Chondrocyte (in vitro differentiated cells): ENCODE results near the gene PUS1. TPM values are rescaled to one million over a fixed set of nuclear protein-coding genes. Genes with fewer than 3 reads are reported as not detected.
"Not testable (repeated sequence)": the region's sequence is repeated elsewhere in the genome, so short reads cannot be mapped to it uniquely, and the experiment has no call there.

Experiments
- DNase-seq: peaks from one replicate; pipeline ENCODE4 v3.0.0; 2021; ENCODE audit warnings: mixed read lengths, low spot score
- H3K27ac Mint-ChIP-seq: one replicate; pipeline ENCODE4 v1.8.0; 2021; ENCODE audit warnings: mild to moderate bottlenecking, moderate library complexity, mixed read lengths; ENCODE audit not compliant: unreplicated experiment
- H3K27me3 Mint-ChIP-seq: 2 replicates; pipeline ENCODE4 v1.8.0; 2021; ENCODE audit warnings: low read depth, mixed read lengths
- H3K36me3 Mint-ChIP-seq: 2 replicates; pipeline ENCODE4 v1.8.0; 2021; ENCODE audit warnings: low read depth, mixed read lengths
- H3K4me1 Mint-ChIP-seq: 2 replicates; pipeline ENCODE4 v1.8.0; 2021; ENCODE audit warnings: low read depth, mild to moderate bottlenecking, mixed read lengths
- H3K4me3 Mint-ChIP-seq: one replicate; pipeline ENCODE4 v1.8.0; 2021; ENCODE audit warnings: mild to moderate bottlenecking, moderate library complexity, mixed read lengths; ENCODE audit not compliant: unreplicated experiment
- H3K9me3 Mint-ChIP-seq: 2 replicates; pipeline ENCODE4 v1.8.0; 2021; ENCODE audit warnings: low read depth, mixed read lengths
- total RNA-seq: library from RNA; stranded (reverse); gene quantifications from 3 replicates; pipeline ENCODE4 v1.2.1, GENCODE V29; 2021
- TF ChIP-seq, protein P1 (sequence below): fragments of 200-600 bp; sonication (generic); IDR thresholded peaks from 2 replicates; pipeline ENCODE4 v1.5.0; 2021; ENCODE audit warnings: antibody characterized with exemption, mild to moderate bottlenecking, moderate library complexity

PUS1 gene
- total RNA-seq, 1 donor from 2014 or later = 19.8 TPM

GRCh38 chr12:131982041-131982440 lies 53.0 kb downstream of the PUS1 start:
- H3K27me3 Mint-ChIP-seq = no peaks in the 10 kb centered on the region
- peaks cover 22% of the 10 kb centered on the region for H3K36me3 Mint-ChIP-seq
- no peak for DNase-seq
- TF ChIP-seq, protein P1, sequence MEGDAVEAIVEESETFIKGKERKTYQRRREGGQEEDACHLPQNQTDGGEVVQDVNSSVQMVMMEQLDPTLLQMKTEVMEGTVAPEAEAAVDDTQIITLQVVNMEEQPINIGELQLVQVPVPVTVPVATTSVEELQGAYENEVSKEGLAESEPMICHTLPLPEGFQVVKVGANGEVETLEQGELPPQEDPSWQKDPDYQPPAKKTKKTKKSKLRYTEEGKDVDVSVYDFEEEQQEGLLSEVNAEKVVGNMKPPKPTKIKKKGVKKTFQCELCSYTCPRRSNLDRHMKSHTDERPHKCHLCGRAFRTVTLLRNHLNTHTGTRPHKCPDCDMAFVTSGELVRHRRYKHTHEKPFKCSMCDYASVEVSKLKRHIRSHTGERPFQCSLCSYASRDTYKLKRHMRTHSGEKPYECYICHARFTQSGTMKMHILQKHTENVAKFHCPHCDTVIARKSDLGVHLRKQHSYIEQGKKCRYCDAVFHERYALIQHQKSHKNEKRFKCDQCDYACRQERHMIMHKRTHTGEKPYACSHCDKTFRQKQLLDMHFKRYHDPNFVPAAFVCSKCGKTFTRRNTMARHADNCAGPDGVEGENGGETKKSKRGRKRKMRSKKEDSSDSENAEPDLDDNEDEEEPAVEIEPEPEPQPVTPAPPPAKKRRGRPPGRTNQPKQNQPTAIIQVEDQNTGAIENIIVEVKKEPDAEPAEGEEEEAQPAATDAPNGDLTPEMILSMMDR = no peak
- H3K4me1 Mint-ChIP-seq = peaks cover 9% of the 10 kb centered on the region
- H3K27ac Mint-ChIP-seq = no peak overlapping the region
- no peak overlapping the region for H3K4me3 Mint-ChIP-seq
- H3K9me3 Mint-ChIP-seq = no peaks in the 10 kb centered on the region

DNA sequence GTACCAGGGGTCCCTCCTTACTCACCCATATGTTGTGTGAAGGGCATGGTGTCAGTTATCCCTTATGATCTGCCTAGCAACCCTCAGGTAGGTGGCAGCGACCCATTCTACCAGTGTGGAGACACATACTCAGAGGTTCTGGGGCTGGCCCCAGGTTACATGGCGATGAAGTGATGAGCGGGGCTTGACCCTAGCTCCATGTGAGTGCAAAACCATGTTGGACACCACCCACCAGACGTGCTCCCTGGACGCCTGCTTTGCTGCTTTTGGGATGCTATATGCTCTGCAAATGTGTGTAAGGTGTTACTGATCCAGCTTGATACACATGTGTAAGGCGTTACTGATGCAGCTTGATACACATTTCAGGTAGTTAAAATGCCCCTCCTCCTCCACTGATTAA lies 54.0 kb downstream of the PUS1 start:
- H3K36me3 Mint-ChIP-seq = peaks cover 28% of the 10 kb centered on the region
- H3K4me3 Mint-ChIP-seq = no peak overlapping the region
- H3K27me3 Mint-ChIP-seq = no peaks in the 10 kb centered on the region
- no peaks in the 10 kb centered on the region for H3K9me3 Mint-ChIP-seq
- no peak overlapping the region for H3K27ac Mint-ChIP-seq
- no peak for DNase-seq
- H3K4me1 Mint-ChIP-seq = peaks cover 15% of the 10 kb centered on the region
- TF ChIP-seq, protein P1 = no peak

DNA sequence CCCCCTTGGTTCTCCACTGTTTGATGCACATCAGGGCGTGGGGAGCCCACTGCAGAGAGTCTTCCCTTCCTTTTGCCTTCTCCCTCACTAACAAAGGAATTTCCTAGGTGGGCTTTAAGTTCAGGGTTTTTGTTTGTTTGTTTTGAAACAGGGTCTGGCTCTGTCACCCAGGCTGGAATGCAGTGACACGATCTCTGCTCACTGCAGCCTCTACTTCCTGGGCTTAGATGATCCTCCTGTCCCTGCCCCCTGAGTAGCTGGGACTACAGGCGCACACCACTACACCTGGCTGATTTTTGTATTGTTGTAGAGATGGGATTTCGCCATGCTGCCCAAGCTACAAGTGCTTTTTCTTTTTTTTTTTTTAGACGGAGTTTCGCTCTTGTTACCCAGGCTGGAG lies 54.5 kb downstream of the PUS1 start:
- no peak overlapping the region for H3K4me3 Mint-ChIP-seq
- DNase-seq = no peak
- H3K36me3 Mint-ChIP-seq = peaks cover 28% of the 10 kb centered on the region
- H3K9me3 Mint-ChIP-seq = no peaks in the 10 kb centered on the region
- TF ChIP-seq, protein P1 = no peak
- peaks cover 15% of the 10 kb centered on the region for H3K4me1 Mint-ChIP-seq
- no peak overlapping the region for H3K27ac Mint-ChIP-seq
- H3K27me3 Mint-ChIP-seq = no peaks in the 10 kb centered on the region

DNA sequence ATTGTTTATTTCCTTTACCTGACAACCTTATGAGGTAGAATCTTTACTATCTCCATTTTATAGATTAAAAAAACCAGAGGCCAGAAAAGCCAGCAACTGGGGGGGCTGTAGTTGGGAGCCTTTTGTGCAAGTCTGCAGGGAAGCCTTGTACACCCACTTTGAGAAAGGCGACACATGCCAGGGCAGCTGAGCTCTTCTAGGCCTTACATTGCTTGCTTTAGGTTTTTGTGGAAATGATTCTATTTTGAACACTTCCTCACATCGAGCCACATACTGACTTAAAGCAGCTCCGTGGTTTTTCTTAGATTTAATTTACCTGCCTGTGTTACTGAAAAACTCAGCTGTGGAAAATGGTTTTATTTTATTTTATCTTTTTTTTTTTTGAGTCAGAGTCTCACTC lies 55.3 kb downstream of the PUS1 start:
- no peak overlapping the region for H3K4me3 Mint-ChIP-seq
- TF ChIP-seq, protein P1 = no peak
- no peaks in the 10 kb centered on the region for H3K9me3 Mint-ChIP-seq
- H3K27ac Mint-ChIP-seq = no peak overlapping the region
- no peak for DNase-seq
- H3K27me3 Mint-ChIP-seq = no peaks in the 10 kb centered on the region
- peaks cover 30% of the 10 kb centered on the region for H3K36me3 Mint-ChIP-seq
- peaks cover 15% of the 10 kb centered on the region for H3K4me1 Mint-ChIP-seq

GRCh38 chr12:131985510-131985875 lies 56.4 kb downstream of the PUS1 start:
- H3K4me3 Mint-ChIP-seq, H3K27ac Mint-ChIP-seq, H3K27me3 Mint-ChIP-seq, DNase-seq, H3K9me3 Mint-ChIP-seq: not testable (repeated sequence)
- Mint-ChIP-seq H3K4me1 (peaks cover 21% of the 10 kb centered on the region), H3K36me3 (peaks cover 27% of the 10 kb centered on the region)

DNA sequence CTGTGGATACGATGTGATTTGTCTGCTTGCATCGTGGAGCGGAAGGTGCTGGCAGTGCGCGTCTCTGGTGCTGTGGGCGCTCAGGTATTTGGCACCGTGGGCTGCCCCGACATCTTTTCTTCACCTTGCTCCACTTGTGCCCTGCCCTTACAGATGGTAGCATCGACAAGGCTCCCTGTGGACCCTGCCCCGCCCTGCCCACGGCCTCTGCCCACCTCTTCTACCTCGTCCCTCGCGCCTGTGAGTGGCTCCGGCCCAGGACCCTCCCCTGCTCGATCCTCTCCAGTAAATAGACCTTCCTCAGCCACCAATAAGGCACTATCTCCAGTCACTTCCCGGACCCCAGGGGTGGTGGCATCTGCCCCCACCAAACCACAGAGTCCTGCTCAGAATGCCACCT lies 57.3 kb downstream of the PUS1 start:
- Mint-ChIP-seq H3K27me3 (no peaks in the 10 kb centered on the region), H3K27ac (no peak overlapping the region), H3K9me3 (no peaks in the 10 kb centered on the region), H3K4me3 (no peak overlapping the region), H3K4me1 (peaks cover 29% of the 10 kb centered on the region), H3K36me3 (peaks cover 26% of the 10 kb centered on the region)
- no peak for DNase-seq
- TF ChIP-seq, protein P1 = no peak
